Activated naive CD4-positive, alpha-beta T cell treated with Interleukin-2 at 50 U/mL for 16 hours (primary cell): ENCODE results near the gene PLD4.
A peak's percentile ranks its signal among the peaks of the same experiment; 100 is the strongest.

Experiments
- DNase-seq: peaks from one replicate; pipeline ENCODE4 v3.0.0-alpha.2; 2020

The PLD4 gene

DNA sequence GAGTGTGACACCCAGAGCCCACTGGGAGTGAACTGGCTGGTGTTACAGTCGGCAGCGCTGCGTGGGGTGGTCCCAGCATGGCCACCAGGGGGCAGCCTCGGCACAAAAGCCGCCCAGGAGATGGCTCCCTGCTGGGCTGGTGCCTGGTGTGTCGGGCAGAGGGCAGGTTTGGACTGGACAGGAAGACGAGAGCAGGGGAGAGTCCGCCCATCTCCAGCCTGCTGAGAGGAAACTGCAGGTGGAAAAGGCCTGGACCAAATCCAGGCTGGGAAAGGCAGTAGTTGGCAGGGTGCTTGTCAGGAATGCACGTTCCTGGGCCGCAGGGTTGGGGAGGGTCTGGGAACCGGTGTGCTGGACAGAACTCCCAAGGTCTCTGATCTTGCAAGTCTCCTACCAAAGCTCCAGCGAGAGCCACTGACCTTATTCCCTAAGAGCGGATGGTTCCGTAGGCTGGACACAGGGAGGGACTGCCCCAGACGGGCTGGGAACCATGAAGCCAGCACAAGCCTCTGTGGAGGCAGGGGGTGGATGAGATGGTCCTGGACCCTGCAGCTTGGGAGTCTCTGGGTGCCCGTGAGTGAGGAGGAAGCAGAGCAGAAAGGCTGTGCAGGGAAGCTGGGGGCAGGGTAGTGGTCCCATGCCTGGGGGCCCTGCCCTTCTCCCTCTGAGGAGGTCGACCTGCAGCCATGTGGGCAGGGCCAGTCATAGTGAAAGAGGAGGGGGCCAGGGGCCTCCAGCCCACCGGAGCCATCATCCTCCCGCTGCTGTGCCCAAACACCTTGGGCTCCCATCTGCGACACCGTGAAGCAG, 51.7 kb downstream of the PLD4 start:
- DNase-seq, result peak; percentile 90

DNA sequence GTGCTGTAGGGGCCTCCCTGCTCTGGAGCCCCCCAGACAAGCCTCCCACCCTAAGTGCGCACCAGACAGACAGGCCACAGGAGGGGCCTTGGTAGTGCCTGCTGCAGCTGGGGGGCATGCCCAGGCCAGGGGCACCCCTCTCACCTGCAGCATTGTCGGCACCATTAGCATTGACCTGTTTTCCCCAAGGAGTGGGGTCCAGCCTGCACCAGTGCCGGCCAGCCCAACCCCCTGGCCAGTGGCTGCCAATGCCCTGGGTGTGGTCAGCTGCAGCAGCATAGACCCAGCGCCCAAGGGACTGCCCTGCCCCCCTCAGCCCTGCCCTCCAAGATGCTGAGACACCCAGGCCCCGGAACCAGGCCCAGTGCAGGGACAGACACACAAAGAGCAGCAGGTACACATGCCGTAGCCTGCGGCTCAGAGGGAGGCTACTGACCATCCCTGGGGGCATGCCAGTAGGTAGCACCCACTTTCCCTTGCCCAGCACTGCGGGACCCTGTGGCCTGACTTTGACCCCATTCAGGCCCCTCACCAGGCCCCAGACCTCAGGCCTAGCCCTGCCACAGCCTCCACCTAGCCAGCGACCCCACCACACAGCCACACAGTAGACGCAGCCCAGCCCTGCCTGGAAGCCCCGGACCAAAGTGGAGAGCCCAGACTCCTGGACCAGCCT, 52.5 kb downstream of the PLD4 start:
- no peak for DNase-seq

DNA sequence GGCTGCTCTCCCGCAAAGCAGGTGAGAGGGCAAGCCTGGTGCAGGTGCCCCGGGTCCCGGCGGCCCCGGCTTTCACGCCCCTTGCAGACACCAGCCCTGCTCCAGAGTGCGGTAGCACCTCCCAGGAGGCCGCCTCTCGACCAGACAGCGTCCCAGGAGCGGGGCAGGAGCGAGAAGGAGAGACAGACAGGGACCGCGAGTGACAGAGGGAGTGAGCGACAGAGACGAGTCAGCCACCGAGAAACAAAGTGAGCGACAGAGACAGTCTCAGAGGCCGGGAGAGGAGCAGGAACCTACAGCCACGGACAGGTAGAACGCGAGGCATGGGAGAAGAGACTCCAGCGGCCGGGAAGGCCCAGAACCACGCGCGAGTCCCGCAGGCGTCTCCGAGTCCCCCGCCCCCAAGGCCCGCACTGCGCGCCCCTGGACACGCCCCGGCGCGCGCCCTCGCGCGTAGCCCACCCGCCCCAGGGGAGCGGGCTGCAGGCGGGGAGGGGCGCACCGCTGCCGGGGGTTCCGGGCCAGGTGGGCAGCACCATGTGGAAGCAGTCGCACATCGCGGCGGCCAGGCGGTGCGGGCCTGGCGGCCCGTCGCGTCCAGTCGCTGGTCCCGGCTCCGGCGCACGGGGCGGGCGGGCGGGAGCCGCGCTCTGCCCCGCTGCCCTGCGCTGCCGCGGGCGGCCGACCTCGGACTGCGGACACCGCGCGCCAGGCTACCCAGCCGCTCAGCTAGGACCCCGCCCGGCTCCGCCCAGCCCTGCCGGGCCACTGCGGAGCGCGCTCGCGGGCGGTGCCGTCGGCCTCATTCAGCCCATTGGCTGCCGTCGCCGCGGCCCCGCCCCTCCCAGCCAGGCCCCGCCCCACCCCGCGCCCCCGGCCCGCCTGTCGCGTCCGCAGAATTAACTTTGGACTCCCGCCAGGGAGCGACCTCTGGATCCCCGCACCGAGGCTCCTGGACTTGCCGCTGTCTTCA, 53.3 kb downstream of the PLD4 start, which contains the start of gene AHNAK2:
TSS of gene AHNAK2 (minus strand) at position 694 of the 973 bp plus-strand sequence. CDS start at position 557, 137 bp downstream.
- DNase-seq, result peak; percentile 59

DNA sequence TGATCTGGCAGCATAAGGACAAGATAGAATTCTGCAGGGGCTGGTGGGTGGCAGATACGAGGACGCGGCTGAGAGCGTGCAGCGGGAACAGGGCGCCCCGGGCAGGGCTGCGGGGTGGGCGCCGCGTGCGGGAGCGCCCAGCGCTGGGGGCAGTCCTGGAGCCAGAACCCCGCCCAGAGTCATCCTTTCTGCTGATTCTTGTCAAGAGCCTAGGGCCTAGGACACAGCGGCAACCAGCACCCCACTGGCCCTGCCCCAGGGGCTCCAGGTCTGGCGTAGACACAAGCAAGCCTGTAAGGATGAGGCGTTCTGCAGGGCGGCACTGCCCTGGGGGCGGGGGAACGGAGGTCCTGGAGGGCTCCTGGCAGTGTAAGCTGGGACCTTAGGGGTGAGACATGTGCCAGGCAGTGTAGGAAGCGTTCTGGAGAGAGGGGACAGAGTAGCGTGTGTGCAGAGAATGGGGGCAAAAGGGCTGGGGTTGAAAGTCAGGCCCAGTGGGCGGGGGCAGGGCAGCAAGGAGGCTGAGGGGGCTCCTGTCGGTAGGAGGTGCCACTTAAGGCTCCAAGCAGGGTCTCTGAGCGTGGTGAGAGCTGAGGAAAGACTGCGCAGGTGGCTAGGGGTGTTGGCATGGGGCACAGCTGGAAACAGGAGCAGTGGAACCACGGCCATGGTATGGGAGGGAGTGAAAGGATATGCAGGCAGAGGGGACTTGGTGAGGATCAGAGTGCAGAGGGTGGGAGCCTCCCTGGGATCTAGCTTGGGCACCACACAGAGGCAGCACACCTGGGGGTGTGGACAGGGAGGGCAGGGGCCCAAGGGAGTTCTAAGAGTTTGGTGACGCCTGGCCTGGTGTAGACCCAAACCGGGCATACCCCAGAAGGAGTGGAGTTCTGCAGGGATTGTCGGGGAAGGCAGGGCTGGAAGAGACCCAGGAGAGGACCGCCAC, 54.3 kb downstream of the PLD4 start:
- no peak for DNase-seq

DNA sequence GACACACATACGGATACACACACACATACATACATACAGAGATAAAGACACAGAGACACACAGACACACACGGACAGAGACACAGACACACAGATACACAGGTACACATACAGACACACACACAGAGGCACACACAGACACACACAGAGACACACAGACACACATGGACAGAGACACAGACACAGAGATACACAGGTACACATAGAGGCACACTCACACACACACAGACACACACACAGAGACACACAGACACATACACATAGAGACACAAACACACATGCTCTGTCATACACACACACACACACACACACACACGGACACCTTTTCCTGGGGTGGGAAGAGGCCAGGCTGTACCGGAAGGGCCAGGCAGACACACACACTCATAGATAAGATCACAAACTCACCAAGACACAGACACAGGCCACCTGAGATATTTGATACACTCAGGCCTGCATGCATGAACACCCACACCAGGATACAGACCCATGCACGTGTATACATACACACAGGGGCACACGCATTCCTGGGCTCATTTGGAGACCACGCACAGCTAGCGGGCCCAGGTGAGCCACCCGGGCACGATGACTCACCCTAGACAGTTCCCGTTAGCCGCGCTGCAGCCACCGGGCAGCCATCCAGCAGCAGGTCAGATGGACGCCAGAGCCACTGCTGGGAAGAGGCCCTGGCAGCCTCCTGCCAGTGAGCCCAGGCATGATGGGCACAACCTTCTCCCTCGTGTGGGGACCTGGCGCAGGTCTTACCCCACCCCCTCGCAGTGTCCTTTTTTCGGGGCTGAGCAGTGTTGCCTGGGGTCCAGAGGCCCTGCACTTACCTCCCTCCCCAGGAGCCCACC, 55.3 kb downstream of the PLD4 start:
- DNase-seq, result no peak

DNA sequence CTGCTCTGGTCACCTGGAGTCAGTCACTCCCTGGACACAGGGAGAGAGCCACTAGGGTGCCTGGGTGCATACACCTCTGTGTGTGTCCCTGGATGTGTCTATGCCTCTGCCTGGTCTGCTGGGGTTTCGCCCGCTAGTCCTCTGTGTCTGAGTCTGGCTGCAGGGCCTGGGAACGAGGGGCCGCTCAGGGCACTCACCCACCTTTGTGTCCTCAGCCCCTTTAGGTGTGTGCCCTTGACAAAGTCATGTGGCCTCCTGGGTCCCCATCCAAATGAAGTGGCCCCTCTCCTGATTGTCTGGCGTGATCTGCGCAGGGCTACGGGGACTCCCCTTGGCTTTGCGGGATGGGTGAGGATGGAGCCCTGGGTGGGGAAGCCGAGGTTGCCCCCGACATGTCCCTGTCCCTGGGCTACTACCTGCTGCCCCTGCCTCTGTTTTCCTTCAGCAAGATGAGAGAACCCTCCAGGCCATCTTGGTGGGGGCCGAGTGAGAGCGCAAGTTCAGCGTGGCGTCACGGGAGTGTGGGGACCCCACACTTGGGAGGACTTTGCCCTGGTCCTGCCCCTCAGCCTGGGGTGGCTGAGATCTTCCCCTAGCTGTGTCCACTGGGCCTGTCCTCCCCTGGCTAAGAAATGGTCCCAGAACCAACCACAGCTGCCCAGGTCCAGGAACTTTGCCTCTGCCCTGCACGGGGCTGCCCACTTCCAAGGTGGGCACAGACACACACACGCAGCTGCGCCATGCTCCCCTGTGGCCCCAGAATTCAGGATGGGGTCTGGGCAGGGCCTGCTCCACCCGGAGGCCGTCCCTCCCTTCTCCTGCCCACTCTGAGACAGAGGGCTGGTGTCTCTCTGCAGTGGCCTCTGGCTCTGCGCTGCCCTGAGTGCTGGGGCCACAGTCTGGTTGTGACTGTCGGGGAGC, 56.2 kb downstream of the PLD4 start:
- no peak for DNase-seq

DNA sequence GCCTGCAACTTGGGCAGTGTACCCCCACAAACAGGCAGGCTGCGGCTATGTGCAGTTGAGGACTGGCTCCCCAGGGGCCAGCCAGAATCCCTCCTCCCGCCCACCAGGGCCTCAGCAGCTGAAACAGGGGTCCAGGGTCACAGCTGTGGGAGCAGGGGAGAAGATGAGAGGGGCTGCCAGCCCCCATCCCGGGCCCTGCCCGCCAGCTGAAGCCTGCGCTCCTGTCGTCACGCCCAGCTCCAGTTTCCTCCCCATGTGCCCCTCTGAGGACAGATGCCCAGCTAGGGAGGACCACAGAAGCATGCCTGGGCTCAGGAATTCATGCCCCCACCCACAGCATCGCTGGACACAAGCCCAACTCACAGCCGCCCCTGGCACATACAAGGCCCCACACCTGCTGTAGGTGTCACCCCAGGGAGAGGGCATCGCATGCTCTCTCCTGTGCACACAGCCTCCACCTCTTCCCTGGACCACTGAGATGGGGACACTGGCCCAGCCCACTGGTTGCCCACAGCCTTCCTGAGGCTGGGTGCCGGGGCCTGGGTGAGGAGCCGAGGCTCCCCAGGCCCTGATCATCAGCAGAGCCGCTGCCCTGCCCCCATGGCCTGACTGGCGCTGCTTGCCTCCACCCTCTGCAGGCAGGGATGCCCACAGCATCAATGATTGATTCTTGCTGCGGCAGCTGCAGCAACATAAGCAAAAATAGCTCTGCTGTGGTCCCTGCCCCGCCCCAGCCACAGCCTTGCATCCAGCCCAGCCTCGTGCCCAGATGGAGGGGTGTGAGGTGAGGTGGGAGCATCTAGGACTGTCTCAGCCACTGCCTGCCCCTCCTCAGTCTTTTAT, 57.2 kb downstream of the PLD4 start:
- no peak for DNase-seq

DNA sequence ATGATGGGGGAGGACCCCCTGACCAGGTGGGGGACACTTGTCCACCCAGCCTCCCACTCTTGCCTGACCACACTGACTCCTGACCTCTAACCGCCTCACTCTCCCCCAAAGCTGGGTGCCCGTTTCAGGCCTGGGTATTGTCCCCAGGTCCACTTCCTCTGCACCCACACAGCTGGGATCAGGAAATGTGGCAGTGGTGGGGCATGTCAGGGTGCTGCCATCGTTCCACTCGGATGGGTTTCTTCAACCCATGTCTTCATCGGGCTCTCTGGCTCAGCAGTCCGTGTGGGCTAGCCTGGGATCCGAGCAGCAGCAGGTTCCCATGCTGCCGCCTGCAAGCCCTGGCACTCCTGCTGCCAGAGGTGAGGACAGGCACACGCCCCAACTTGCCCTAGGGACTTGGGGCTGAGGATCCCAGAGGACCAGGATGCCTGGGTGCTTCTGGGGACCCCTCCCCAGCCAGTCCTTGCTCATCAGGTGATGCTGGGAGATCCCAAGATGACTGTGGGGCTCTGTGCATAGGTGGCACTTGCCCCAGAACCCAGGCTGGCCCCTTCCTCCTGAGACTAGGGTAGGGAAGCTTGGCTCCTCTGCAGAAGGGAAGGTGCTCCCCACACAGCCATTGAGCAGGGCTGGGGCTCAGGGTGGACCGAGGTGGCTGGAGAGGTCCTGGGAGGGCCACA, 58.0 kb downstream of the PLD4 start:
- no peak for DNase-seq
